K562 (cell line): ENCODE measurements around the gene NUP98. TPM values are rescaled to one million over a fixed set of nuclear protein-coding genes. Genes with fewer than 3 reads are reported as not detected.

ENCODE experiments used
- BRCA1 ChIP-seq, 2 experiments: fragments of 450-650 bp in 1 of 2; sonication (generic) in 1 of 2; formaldehyde crosslinking in 1 of 2; IDR thresholded peaks; 2 replicates each; pipeline versions ENCODE4 v1.5.0 to v1.6.1; 2017 to 2020; ENCODE audit warnings: mild to moderate bottlenecking in 1 of 2, missing genetic modification reagents in 1 of 2
- BRF1 ChIP-seq: IDR thresholded peaks from 3 replicates; pipeline ENCODE4 v1.6.1; 2011; ENCODE audit warnings: borderline replicate concordance, mild to moderate bottlenecking; ENCODE audit not compliant: insufficient read length; ENCODE audit errors: extremely low read depth
- CSDE1 ChIP-seq, 2 experiments: fragments of 450-650 bp; IDR thresholded peaks; 2 replicates each; pipeline ENCODE4 v1.6.1; 2016; ENCODE audit warnings: mild to moderate bottlenecking in 1 of 2
- HDAC3 ChIP-seq: fragments of 450-650 bp; IDR thresholded peaks from 2 replicates; pipeline ENCODE4 v1.6.1; 2018; ENCODE audit warnings: borderline replicate concordance, mild to moderate bottlenecking, moderate library complexity; ENCODE audit not compliant: partially characterized antibody
- ILK ChIP-seq: fragments of 450-650 bp; IDR thresholded peaks from 2 replicates; pipeline ENCODE4 v1.6.1; 2016; ENCODE audit warnings: missing genetic modification characterization, low read depth, mild to moderate bottlenecking, missing compliant biosample characterization, moderate library complexity, borderline replicate concordance
- RAD21 ChIP-seq, 2 experiments: fragments of 250-450 bp in 1 of 2; fragments of 450-650 bp in 1 of 2; sonication (Bioruptor Pico) in 1 of 2; formaldehyde crosslinking in 1 of 2; IDR thresholded peaks in 1 of 2; conservative IDR thresholded peaks in 1 of 2; 2 replicates each; pipeline versions ENCODE4 v1.4.0 to v1.8.0; 2020 to 2022; ENCODE audit warnings: mild to moderate bottlenecking in 2 of 2, moderate library complexity in 1 of 2
- THRAP3 ChIP-seq: fragments of 450-650 bp; IDR thresholded peaks from 2 replicates; pipeline ENCODE4 v1.6.1; 2016; ENCODE audit warnings: mild to moderate bottlenecking, inconsistent platforms, borderline replicate concordance
- TSC22D4 ChIP-seq: fragments of 450-650 bp; IDR thresholded peaks from 2 replicates; pipeline ENCODE4 v1.6.1; 2016; ENCODE audit warnings: missing genetic modification characterization, missing biosample characterization, control low read depth
- ZNF175 ChIP-seq: fragments of 200-800 bp; sonication (Bioruptor generic); IDR thresholded peaks from 2 replicates; pipeline ENCODE4 v1.6.1; 2016; ENCODE audit warnings: low read depth, mild to moderate bottlenecking, missing genetic modification characterization, missing compliant biosample characterization
- ZNF217 ChIP-seq: sonication (generic); formaldehyde crosslinking; IDR thresholded peaks from 2 replicates; pipeline ENCODE4 v1.8.0; 2022; ENCODE audit warnings: mild to moderate bottlenecking, missing genetic modification reagents
- ZNF3 ChIP-seq: fragments of 250-450 bp; sonication (Bioruptor Pico); IDR thresholded peaks from 2 replicates; pipeline ENCODE4 v1.5.0; 2021; ENCODE audit warnings: mild to moderate bottlenecking, moderate library complexity
- ZNF384 ChIP-seq: IDR thresholded peaks from 2 replicates; pipeline ENCODE4 v1.6.1; 2012; ENCODE audit warnings: low read depth, low read length, improper control_type of control experiment
- ZNF830 ChIP-seq: fragments of 250-450 bp; sonication (Bioruptor Pico); IDR thresholded peaks from 2 replicates; pipeline ENCODE4 v1.5.0; 2021; ENCODE audit warnings: mild to moderate bottlenecking
- polyA plus RNA-seq, 8 experiments: library from polyadenylated mRNA; depleted of rRNA in 4 of 8; stranded (reverse) in 5 of 8; unstranded in 3 of 8; fragments of >200 nt; fragmentation: Nextera tagmentation in 2 of 8; fragmentation: Illumina TruSeq in 1 of 8; extraction: Ambion mirVana in 2 of 8; extraction: Trizol in 1 of 8; gene quantifications; 2 replicates each; pipeline versions ENCODE4 v1.2.1 to v1.2.3, GENCODE V29; 2011 to 2014; ENCODE audit warnings: inconsistent platforms in 1 of 8, missing spikeins in 1 of 8
- total RNA-seq, 7 experiments: library from RNA; depleted of rRNA in 6 of 7; stranded (reverse); fragments of >200 nt in 6 of 7; fragmentation: Illumina TruSeq in 2 of 7; extraction: Trizol in 2 of 7; gene quantifications; 2 replicates each; pipeline versions ENCODE4 v1.2.1 to v1.2.3, GENCODE V29; 2011 to 2021; ENCODE audit warnings: low replicate concordance in 1 of 7
- TF ChIP-seq, protein P1 (sequence below): fragments of 450-650 bp; IDR thresholded peaks from 2 replicates; pipeline ENCODE4 v1.6.1; 2017; ENCODE audit warnings: antibody characterized with exemption
- TF ChIP-seq, protein P2 (sequence below): sonication (generic); formaldehyde crosslinking; IDR thresholded peaks from 2 replicates; pipeline ENCODE4 v1.8.1; 2023; ENCODE audit warnings: mild to moderate bottlenecking, missing genetic modification reagents
- TF ChIP-seq, protein P3 (sequence below): sonication (generic); formaldehyde crosslinking; IDR thresholded peaks from 2 replicates; pipeline ENCODE4 v1.8.1; 2022; ENCODE audit warnings: missing genetic modification reagents
- TF ChIP-seq, protein P4 (sequence below): fragments of 450-650 bp; conservative IDR thresholded peaks from 2 replicates; pipeline ENCODE4 v1.6.1; 2016; ENCODE audit warnings: missing genetic modification characterization, low read depth, mild to moderate bottlenecking, control low read depth, missing compliant biosample characterization
- TF ChIP-seq, protein P5 (sequence below): fragments of 250-450 bp; sonication (Bioruptor Pico); IDR thresholded peaks from 2 replicates; pipeline ENCODE4 v1.8.0; 2021; ENCODE audit warnings: mild to moderate bottlenecking, moderate library complexity

Gene NUP98
- total and polyA plus RNA-seq, 9 of the 15 experiments (the other 6 are each of a cell fraction or from before 2014, with no cell fraction given), result 45.1 to 196 (median 130) TPM

DNA sequence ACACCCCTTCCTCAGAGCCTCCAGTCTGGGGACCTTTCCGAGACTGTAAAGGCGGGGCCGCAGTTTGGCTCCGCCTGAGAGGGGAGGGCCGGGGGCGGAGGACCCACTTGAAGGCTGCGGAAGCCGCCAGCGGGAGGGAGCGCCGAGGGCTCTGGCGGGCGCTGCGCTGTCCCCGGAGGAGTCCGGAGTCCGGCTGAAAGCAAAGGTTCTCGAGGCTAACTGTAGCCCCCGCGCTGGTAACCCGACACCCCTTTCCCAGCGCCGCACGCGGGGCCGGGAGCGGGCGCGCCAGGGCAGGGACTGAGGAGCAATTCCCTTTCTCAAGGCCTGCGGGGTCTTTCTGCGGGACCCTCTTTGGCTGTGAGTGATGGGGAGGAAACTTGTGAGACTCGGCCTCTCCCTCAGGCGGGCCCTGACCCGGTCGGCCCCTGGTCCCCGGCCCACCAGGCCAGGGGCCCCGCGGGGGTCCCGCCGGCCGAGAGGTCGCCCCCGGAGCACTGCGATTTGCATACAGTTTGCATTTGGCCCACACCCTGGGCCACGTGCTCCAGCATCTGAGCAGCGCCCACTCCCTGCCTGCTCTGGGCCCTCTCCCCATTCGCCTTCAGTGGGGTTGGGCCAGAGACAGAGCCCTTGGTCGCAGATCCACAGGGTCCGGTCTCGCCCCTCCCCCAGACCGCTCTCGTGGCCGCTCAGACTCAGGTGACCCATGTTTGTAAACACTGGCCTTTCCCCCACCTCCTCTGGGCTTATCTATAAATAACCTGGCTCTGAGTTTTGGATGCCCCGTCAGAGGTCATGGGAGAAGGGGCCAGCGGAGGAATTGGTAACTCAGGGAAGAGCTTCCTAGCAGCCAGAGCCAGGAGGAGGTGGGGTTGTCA, 155.0 kb downstream of the NUP98 start (continued):
- TF ChIP-seq, protein P1, sequence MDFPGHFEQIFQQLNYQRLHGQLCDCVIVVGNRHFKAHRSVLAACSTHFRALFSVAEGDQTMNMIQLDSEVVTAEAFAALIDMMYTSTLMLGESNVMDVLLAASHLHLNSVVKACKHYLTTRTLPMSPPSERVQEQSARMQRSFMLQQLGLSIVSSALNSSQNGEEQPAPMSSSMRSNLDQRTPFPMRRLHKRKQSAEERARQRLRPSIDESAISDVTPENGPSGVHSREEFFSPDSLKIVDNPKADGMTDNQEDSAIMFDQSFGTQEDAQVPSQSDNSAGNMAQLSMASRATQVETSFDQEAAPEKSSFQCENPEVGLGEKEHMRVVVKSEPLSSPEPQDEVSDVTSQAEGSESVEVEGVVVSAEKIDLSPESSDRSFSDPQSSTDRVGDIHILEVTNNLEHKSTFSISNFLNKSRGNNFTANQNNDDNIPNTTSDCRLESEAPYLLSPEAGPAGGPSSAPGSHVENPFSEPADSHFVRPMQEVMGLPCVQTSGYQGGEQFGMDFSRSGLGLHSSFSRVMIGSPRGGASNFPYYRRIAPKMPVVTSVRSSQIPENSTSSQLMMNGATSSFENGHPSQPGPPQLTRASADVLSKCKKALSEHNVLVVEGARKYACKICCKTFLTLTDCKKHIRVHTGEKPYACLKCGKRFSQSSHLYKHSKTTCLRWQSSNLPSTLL, result peak; percentile 99
- TF ChIP-seq RAD21 (CRISPR knock-in tag; conservative IDR thresholded peaks at IDR 0.05 in 1 of 2, IDR thresholded peaks at IDR 0.05 in 1 of 2), result no peak
- TF ChIP-seq, protein P2, sequence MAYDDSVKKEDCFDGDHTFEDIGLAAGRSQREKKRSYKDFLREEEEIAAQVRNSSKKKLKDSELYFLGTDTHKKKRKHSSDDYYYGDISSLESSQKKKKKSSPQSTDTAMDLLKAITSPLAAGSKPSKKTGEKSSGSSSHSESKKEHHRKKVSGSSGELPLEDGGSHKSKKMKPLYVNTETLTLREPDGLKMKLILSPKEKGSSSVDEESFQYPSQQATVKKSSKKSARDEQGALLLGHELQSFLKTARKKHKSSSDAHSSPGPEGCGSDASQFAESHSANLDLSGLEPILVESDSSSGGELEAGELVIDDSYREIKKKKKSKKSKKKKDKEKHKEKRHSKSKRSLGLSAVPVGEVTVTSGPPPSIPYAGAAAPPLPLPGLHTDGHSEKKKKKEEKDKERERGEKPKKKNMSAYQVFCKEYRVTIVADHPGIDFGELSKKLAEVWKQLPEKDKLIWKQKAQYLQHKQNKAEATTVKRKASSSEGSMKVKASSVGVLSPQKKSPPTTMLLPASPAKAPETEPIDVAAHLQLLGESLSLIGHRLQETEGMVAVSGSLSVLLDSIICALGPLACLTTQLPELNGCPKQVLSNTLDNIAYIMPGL (CRISPR knock-in tag), result no peak
- no peak for TF ChIP-seq BRF1
- TF ChIP-seq TSC22D4 (tag), result no peak
- no peak for TF ChIP-seq ZNF830 (CRISPR knock-in tag)
- no peak for TF ChIP-seq HDAC3
- no peak for TF ChIP-seq ILK (tag)
- TF ChIP-seq ZNF175 (CRISPR knock-in tag), result no peak
- TF ChIP-seq ZNF384, result no peak
- TF ChIP-seq, protein P3, sequence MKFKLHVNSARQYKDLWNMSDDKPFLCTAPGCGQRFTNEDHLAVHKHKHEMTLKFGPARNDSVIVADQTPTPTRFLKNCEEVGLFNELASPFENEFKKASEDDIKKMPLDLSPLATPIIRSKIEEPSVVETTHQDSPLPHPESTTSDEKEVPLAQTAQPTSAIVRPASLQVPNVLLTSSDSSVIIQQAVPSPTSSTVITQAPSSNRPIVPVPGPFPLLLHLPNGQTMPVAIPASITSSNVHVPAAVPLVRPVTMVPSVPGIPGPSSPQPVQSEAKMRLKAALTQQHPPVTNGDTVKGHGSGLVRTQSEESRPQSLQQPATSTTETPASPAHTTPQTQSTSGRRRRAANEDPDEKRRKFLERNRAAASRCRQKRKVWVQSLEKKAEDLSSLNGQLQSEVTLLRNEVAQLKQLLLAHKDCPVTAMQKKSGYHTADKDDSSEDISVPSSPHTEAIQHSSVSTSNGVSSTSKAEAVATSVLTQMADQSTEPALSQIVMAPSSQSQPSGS (CRISPR knock-in tag), result no peak
- TF ChIP-seq ZNF217 (CRISPR knock-in tag), result no peak
- no peak for TF ChIP-seq THRAP3
- TF ChIP-seq, protein P4, sequence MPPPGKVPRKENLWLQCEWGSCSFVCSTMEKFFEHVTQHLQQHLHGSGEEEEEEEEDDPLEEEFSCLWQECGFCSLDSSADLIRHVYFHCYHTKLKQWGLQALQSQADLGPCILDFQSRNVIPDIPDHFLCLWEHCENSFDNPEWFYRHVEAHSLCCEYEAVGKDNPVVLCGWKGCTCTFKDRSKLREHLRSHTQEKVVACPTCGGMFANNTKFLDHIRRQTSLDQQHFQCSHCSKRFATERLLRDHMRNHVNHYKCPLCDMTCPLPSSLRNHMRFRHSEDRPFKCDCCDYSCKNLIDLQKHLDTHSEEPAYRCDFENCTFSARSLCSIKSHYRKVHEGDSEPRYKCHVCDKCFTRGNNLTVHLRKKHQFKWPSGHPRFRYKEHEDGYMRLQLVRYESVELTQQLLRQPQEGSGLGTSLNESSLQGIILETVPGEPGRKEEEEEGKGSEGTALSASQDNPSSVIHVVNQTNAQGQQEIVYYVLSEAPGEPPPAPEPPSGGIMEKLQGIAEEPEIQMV (tag), result peak; percentile 100
- TF ChIP-seq, protein P5, sequence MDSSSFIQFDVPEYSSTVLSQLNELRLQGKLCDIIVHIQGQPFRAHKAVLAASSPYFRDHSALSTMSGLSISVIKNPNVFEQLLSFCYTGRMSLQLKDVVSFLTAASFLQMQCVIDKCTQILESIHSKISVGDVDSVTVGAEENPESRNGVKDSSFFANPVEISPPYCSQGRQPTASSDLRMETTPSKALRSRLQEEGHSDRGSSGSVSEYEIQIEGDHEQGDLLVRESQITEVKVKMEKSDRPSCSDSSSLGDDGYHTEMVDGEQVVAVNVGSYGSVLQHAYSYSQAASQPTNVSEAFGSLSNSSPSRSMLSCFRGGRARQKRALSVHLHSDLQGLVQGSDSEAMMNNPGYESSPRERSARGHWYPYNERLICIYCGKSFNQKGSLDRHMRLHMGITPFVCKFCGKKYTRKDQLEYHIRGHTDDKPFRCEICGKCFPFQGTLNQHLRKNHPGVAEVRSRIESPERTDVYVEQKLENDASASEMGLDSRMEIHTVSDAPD, result no peak
- no peak for TF ChIP-seq BRCA1 (IDR thresholded peaks at IDR 0.05)
- TF ChIP-seq BRCA1 (CRISPR knock-in tag; IDR thresholded peaks at IDR 0.05), result no peak
- no peak for TF ChIP-seq ZNF3 (CRISPR knock-in tag)
- TF ChIP-seq CSDE1 (IDR thresholded peaks at IDR 0.05), result no peak
